Neural cell (in vitro differentiated cells): ENCODE data around the gene ANXA9.

Experiments
- EZH2 ChIP-seq: fragments of 200-600, 300-800 bp; shearing (Covaris generic), sonication (generic); IDR thresholded peaks from 2 replicates; pipeline ENCODE4 v1.6.1; 2014; ENCODE audit warnings: antibody characterized with exemption, low read length, borderline replicate concordance, mild to moderate bottlenecking; ENCODE audit not compliant: insufficient read depth, poor library complexity, severe bottlenecking
- POLR2AphosphoS5 ChIP-seq: IDR thresholded peaks from 2 replicates; pipeline ENCODE4 v1.6.1; 2012
- TF ChIP-seq, protein P1 (sequence below): fragments of 450-650 bp; IDR thresholded peaks from 2 replicates; pipeline ENCODE4 v1.5.1; 2014; ENCODE audit warnings: antibody characterized with exemption, mild to moderate bottlenecking, moderate library complexity; ENCODE audit not compliant: poor library complexity, severe bottlenecking
- TF ChIP-seq, protein P2 (sequence below): IDR thresholded peaks from 2 replicates; pipeline ENCODE4 v1.6.1; 2012; ENCODE audit warnings: borderline replicate concordance

DNA sequence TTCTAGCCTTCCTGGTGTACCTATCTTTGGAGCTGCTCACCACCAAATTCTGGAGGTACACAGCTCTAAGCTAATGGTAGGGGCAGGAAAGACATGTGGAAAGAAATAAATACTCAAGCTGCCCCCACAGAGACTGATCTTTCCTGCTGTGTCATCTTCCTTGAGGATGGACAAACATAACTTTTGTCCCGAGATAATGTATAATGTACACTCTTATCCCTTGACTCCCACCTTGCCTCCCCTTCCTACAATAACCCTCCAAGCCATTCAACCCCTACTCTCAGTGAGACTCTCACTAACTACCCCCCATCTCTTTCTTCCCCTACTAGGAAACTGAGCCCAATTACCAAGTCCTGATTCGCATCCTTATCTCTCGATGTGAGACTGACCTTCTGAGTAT is 12.2 kb downstream of the ANXA9 start:
- TF ChIP-seq, protein P1, sequence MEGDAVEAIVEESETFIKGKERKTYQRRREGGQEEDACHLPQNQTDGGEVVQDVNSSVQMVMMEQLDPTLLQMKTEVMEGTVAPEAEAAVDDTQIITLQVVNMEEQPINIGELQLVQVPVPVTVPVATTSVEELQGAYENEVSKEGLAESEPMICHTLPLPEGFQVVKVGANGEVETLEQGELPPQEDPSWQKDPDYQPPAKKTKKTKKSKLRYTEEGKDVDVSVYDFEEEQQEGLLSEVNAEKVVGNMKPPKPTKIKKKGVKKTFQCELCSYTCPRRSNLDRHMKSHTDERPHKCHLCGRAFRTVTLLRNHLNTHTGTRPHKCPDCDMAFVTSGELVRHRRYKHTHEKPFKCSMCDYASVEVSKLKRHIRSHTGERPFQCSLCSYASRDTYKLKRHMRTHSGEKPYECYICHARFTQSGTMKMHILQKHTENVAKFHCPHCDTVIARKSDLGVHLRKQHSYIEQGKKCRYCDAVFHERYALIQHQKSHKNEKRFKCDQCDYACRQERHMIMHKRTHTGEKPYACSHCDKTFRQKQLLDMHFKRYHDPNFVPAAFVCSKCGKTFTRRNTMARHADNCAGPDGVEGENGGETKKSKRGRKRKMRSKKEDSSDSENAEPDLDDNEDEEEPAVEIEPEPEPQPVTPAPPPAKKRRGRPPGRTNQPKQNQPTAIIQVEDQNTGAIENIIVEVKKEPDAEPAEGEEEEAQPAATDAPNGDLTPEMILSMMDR: no peak
- TF ChIP-seq, protein P2, sequence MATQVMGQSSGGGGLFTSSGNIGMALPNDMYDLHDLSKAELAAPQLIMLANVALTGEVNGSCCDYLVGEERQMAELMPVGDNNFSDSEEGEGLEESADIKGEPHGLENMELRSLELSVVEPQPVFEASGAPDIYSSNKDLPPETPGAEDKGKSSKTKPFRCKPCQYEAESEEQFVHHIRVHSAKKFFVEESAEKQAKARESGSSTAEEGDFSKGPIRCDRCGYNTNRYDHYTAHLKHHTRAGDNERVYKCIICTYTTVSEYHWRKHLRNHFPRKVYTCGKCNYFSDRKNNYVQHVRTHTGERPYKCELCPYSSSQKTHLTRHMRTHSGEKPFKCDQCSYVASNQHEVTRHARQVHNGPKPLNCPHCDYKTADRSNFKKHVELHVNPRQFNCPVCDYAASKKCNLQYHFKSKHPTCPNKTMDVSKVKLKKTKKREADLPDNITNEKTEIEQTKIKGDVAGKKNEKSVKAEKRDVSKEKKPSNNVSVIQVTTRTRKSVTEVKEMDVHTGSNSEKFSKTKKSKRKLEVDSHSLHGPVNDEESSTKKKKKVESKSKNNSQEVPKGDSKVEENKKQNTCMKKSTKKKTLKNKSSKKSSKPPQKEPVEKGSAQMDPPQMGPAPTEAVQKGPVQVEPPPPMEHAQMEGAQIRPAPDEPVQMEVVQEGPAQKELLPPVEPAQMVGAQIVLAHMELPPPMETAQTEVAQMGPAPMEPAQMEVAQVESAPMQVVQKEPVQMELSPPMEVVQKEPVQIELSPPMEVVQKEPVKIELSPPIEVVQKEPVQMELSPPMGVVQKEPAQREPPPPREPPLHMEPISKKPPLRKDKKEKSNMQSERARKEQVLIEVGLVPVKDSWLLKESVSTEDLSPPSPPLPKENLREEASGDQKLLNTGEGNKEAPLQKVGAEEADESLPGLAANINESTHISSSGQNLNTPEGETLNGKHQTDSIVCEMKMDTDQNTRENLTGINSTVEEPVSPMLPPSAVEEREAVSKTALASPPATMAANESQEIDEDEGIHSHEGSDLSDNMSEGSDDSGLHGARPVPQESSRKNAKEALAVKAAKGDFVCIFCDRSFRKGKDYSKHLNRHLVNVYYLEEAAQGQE: no peak
- TF ChIP-seq EZH2 (no peak), POLR2AphosphoS5 (no peak)
